Astrocyte (in vitro differentiated cells and primary cell): ENCODE data around the gene BICRA.

Experiments
- EZH2 ChIP-seq: IDR thresholded peaks from 2 replicates; pipeline ENCODE4 v1.6.1; 2012; ENCODE audit warnings: mild to moderate bottlenecking, low read length, inconsistent platforms; ENCODE audit not compliant: insufficient read depth
- TF ChIP-seq, protein P1 (sequence below): IDR thresholded peaks from 2 replicates; pipeline ENCODE4 v1.5.1; 2011; ENCODE audit warnings: low read depth, mild to moderate bottlenecking, inconsistent platforms, low read length, moderate library complexity; ENCODE audit not compliant: insufficient read depth

DNA sequence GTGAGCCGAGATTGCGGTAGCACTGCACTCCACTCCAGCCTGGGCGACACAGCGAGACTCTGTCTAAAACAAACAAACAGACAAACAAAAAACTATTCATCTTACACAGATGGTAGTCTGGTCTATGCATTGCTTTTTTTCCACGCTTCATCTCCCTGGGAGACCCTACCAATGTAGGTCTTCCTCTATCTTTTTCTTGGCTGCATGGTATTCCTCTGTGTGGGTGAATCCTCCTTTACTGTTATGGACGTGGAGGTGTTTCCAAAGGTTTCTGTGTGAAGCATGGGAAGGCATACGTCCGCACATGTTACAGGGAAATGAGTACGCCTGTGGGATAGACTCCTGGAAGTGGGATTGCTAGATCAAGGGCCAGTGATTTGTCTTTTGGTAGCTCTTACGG, 5.6 kb downstream of the BICRA start:
- TF ChIP-seq, protein P1, sequence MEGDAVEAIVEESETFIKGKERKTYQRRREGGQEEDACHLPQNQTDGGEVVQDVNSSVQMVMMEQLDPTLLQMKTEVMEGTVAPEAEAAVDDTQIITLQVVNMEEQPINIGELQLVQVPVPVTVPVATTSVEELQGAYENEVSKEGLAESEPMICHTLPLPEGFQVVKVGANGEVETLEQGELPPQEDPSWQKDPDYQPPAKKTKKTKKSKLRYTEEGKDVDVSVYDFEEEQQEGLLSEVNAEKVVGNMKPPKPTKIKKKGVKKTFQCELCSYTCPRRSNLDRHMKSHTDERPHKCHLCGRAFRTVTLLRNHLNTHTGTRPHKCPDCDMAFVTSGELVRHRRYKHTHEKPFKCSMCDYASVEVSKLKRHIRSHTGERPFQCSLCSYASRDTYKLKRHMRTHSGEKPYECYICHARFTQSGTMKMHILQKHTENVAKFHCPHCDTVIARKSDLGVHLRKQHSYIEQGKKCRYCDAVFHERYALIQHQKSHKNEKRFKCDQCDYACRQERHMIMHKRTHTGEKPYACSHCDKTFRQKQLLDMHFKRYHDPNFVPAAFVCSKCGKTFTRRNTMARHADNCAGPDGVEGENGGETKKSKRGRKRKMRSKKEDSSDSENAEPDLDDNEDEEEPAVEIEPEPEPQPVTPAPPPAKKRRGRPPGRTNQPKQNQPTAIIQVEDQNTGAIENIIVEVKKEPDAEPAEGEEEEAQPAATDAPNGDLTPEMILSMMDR: no peak
- TF ChIP-seq EZH2: no peak
